ENCODE results near the gene N4BP2L1.

GRCh38 chr13:32474999-32475792 is 47.3 kb upstream of the N4BP2L1 start:
- TF ChIP-seq CTCF (IDR thresholded peaks at IDR 0.05) (no peak), ZFX (IDR thresholded peaks at IDR 0.05; ENCODE audit: borderline replicate concordance) (no peak)

All from 22Rv1 (cell line).